ENCODE results near the gene PCED1B. TPM values are rescaled to one million over a fixed set of nuclear protein-coding genes. Genes with fewer than 3 reads are reported as not detected.
A peak's percentile ranks its signal among the peaks of the same experiment; 100 is the strongest.
"Not testable (repeated sequence)": the region's sequence is repeated elsewhere in the genome, so short reads cannot be mapped to it uniquely, and the experiment has no call there.

Gene PCED1B
- total RNA-seq, 1 donor from 2014 or later, result 7.6 TPM

GRCh38 chr12:47216150-47216677 is 136.8 kb downstream of the PCED1B start:
- ATAC-seq (peak; percentile 92), DNase-seq (no peak)
- H3K36me3 ChIP-seq, result no peaks in the 10 kb centered on the region
- intact Hi-C loops (cut with DNase I), result no loop called here
- no peaks in the 10 kb centered on the region for H3K4me1 ChIP-seq
- no peaks in the 10 kb centered on the region for H3K9me3 ChIP-seq
- H3K4me3 ChIP-seq, result peak overlapping the region; percentile 41
- no peaks in the 10 kb centered on the region for H3K27me3 ChIP-seq
- peak overlapping the region; percentile 73 for H3K27ac ChIP-seq
- TF ChIP-seq, protein P1, sequence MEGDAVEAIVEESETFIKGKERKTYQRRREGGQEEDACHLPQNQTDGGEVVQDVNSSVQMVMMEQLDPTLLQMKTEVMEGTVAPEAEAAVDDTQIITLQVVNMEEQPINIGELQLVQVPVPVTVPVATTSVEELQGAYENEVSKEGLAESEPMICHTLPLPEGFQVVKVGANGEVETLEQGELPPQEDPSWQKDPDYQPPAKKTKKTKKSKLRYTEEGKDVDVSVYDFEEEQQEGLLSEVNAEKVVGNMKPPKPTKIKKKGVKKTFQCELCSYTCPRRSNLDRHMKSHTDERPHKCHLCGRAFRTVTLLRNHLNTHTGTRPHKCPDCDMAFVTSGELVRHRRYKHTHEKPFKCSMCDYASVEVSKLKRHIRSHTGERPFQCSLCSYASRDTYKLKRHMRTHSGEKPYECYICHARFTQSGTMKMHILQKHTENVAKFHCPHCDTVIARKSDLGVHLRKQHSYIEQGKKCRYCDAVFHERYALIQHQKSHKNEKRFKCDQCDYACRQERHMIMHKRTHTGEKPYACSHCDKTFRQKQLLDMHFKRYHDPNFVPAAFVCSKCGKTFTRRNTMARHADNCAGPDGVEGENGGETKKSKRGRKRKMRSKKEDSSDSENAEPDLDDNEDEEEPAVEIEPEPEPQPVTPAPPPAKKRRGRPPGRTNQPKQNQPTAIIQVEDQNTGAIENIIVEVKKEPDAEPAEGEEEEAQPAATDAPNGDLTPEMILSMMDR (IDR thresholded peaks at IDR 0.05), result no peak

GRCh38 chr12:47217595-47217869 is 138.1 kb downstream of the PCED1B start:
- ATAC-seq; H3K9me3 ChIP-seq; DNase-seq; H3K4me1 ChIP-seq; H3K27me3 ChIP-seq; intact Hi-C loops (cut with DNase I); H3K36me3 ChIP-seq: not testable (repeated sequence)
- Histone ChIP-seq H3K4me3 (peak overlapping the region; percentile 41), H3K27ac (peak overlapping the region; percentile 73)

DNA sequence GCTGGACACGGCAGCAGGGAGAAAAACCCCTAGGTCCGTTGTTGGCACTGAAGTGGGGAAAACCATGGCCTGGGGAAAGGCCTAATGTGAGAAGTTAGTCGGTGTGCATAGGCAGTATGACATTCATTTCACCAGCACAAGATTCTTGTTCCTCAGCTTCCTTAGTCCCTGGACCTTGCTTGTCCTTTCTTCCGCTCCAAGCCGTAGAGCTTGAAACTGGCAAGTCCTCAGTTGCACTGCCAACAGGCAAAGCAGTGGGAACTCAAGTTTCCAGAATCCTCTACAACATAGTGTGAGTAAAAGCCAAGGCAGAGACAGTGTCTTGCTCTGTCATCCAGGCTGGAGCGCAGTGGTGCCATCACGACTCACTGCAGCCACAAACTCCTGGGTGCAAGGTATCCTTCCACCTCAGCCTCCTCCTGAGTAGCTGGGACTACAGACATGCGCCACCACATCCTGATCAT is 138.8 kb downstream of the PCED1B start:
- ATAC-seq (no peak), DNase-seq (no peak)
- H3K27ac ChIP-seq, result peak overlapping the region; percentile 73

GRCh38 chr12:47219243-47219642 is 139.8 kb downstream of the PCED1B start:
- TF ChIP-seq, protein P1 (IDR thresholded peaks at IDR 0.05), result no peak
- Histone ChIP-seq H3K9me3 (no peaks in the 10 kb centered on the region), H3K36me3 (no peaks in the 10 kb centered on the region), H3K27ac (no peak overlapping the region), H3K4me1 (peaks cover 11% of the 10 kb centered on the region), H3K27me3 (no peaks in the 10 kb centered on the region), H3K4me3 (no peak overlapping the region)
- intact Hi-C loops (cut with DNase I), result no loop called here
- DNase-seq, result no peak
- no peak for ATAC-seq

More for the DNA sequence above, 138.8 kb downstream of the PCED1B start:
- H3K36me3 ChIP-seq, result no peaks in the 10 kb centered on the region
- intact Hi-C loops (cut with DNase I), result no loop called here
- TF ChIP-seq, protein P1 (IDR thresholded peaks at IDR 0.05), result no peak
- peak overlapping the region; percentile 41 for H3K4me3 ChIP-seq
- H3K27me3 ChIP-seq, result no peaks in the 10 kb centered on the region
- no peaks in the 10 kb centered on the region for H3K9me3 ChIP-seq
- peaks cover 6% of the 10 kb centered on the region for H3K4me1 ChIP-seq

- TF ChIP-seq, protein P1 (IDR thresholded peaks at IDR 0.05), result no peak
- DNase-seq, result no peak
- no peak overlapping the region for H3K4me3 ChIP-seq
- peaks cover 11% of the 10 kb centered on the region for H3K4me1 ChIP-seq
- H3K9me3 ChIP-seq, result no peaks in the 10 kb centered on the region
- H3K36me3 ChIP-seq, result no peaks in the 10 kb centered on the region
- H3K27me3 ChIP-seq, result no peaks in the 10 kb centered on the region
- intact Hi-C loops (cut with DNase I), result no loop called here
- no peak overlapping the region for H3K27ac ChIP-seq
- ATAC-seq, result no peak
Measured at GRCh38 chr12:47221256-47222023, 142.0 kb downstream of the PCED1B start.

- Histone ChIP-seq H3K36me3 (no peaks in the 10 kb centered on the region), H3K9me3 (no peaks in the 10 kb centered on the region), H3K27ac (no peak overlapping the region), H3K4me3 (no peak overlapping the region), H3K27me3 (no peaks in the 10 kb centered on the region), H3K4me1 (peaks cover 11% of the 10 kb centered on the region)
- ATAC-seq (peak; percentile 9), DNase-seq (no peak)
- TF ChIP-seq, protein P1 (IDR thresholded peaks at IDR 0.05), result no peak
- intact Hi-C loops (cut with DNase I), result no loop called here
Measured at GRCh38 chr12:47222520-47223030, 143.2 kb downstream of the PCED1B start.
